GM19452 (cell line): ENCODE measurements around the gene RCC1.
"Not testable (repeated sequence)": the region's sequence is repeated elsewhere in the genome, so short reads cannot be mapped to it uniquely, and the experiment has no call there.

Experiments used
- ATAC-seq: cut with Tn5 transposase; IDR thresholded peaks from one replicate; pipeline ENCODE4 v1.9.1; 2021; ENCODE audit not compliant: unreplicated experiment

RCC1 gene

GRCh38 chr1:28510970-28511440 is 5.2 kb downstream of the RCC1 start:
- no peak for ATAC-seq

- no peak for ATAC-seq
Measured at GRCh38 chr1:28512058-28512611, 6.3 kb downstream of the RCC1 start.

DNA sequence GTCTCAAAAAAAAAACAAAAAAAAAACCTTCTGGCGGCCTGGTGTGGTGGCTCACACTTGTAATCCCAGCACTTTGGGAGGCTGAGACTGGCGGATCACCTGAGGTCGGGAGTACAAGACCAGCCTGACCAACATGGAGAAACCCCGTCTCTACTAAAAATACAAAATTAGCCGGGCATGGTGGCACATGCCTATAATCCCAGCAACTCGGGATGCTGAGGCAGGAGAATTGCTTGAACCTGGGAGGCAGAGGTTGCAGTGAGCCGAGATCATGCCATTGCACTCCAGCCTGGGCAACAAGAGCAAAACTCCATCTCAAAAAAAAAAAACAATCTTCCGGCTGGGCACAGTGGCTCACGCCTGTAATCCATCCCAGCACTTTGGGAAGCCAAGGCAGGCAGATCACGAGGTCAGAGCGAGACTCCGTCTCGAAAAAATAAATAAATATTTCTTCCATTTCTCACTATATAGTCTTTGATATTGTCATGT is 8.6 kb downstream of the RCC1 start:
- ATAC-seq, result not testable (repeated sequence)

- no peak for ATAC-seq
Measured at GRCh38 chr1:28516518-28516956, 10.7 kb downstream of the RCC1 start.

DNA sequence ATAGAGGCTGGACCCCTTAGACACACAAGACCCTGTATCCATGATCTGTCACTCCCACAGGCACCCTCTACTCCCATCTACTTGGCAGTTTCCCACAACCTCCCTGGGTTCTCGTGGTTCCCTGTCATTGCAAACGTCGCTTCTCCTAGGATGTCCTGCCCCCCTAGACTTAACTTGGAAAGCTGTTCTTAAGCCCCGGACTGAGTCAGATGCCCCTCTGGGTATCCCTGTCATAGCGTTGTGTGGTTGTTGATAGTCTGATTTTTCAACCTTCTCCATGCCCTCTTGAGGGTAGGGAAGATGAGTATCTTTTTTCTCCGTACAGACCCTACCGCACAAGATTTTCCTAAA is 11.8 kb downstream of the RCC1 start:
- ATAC-seq, result peak; percentile 5

DNA sequence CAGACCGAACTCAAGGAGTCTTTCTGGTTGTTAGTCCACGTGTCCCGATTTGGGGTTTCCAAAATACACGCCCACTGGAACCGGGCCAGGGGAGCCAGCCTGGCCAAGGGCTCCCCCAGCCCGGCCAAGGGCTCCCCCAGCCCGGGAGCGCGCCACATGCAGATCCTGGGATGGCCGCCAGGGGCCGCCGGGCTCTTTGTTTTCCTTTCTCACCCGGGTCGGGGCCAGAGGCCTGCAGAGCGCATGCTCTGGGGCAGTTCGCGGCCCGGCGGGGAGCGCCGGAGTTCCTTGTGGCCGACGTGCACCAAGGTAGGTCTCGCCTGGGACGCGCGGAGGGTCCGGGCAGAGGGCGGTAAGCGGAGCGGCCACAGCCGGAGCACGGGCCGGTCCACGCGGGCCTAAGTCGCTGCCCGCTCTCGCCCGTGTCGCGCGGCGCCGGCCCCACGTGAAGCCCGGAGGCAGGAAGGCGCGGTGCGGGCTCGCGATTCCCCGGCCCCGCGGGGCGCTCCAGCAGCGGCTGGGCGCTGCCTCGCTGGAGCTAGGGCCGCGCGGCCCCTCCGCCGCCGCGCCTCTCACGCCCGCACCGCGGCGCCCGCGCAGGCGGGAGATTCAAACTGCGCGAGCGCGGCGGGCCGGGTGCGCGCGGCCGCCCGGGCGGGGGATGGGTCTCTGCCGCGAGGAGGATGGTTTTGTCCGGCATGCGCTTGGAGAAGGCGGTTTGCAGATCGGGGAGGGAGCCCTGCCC is 12.3 kb downstream of the RCC1 start:
- peak; percentile 73 for ATAC-seq

- peak; percentile 22 for ATAC-seq
Measured at GRCh38 chr1:28518745-28519341, 13.0 kb downstream of the RCC1 start.

DNA sequence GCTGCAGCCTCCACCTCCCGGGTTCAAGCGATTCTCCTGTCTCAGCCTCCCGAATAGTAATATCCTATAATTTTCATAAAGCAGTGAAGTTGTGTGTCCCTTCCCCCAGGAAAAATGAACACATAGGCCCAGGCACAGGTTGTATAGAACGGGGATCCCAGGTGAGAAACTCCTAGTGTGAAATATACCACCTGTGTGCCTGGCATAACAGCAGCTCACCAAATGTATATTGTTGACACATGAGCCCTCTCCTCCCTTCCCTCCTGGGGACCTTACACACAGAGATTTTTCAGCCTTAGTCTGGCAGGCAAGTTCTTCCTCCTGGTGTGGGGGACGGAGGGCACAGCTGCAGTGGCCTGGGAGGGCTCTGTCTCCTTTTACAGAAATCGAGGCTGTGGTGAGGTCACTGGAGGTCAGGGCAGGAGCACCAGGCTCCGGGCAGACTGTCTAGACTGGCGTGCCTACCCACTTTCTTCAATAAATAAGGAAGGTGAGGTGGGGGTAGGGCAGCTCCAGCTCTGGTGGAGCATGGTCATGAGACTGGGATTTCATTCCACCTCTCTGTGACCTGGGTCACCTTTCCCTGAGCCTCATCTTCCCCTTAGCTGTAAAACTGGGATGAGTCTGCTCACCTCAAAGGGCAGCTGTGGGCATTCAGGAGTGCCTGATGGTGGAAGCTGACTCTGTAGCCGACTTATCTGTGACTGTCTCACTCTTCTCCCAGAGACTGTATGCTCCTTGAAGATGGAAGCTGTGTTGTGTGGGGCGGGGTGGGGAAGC is 14.3 kb downstream of the RCC1 start:
- no peak for ATAC-seq

GRCh38 chr1:28520796-28521195 is 15.0 kb downstream of the RCC1 start:
- not testable (repeated sequence) for ATAC-seq

DNA sequence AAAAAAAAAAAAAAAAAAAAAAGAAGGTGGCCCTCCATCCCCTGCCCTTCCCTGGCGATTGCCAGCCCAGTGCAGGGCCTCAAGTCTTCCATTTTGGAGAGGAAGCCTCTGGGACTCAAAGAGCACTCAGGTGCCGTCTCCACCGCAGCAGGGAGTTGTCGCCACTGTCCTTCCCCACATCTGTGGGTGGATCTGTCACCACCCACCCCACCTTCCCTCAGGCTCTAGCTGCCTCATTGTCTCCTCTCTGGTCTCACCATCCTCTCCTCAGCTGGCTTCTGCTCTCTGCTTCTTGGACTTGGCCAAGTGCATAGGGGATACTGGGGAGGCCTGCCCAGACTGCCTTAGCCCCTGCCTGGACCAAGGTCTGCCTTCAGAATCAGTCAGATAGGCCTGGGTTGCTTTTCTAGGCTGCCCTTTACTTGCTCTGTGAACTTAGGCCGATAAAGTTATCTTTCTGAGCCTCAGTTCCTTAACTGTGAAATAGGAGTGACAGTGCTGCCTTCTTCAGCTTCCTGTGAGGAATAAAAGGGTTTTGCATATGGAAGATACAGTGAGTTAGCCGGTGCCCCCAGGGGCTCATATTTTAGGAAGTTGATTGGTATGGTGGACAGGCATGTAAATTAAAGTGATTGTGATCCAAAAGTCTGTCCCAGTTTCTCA is 15.8 kb downstream of the RCC1 start:
- no peak for ATAC-seq

GRCh38 chr1:28522537-28522936 is 16.7 kb downstream of the RCC1 start:
- ATAC-seq, result not testable (repeated sequence)

DNA sequence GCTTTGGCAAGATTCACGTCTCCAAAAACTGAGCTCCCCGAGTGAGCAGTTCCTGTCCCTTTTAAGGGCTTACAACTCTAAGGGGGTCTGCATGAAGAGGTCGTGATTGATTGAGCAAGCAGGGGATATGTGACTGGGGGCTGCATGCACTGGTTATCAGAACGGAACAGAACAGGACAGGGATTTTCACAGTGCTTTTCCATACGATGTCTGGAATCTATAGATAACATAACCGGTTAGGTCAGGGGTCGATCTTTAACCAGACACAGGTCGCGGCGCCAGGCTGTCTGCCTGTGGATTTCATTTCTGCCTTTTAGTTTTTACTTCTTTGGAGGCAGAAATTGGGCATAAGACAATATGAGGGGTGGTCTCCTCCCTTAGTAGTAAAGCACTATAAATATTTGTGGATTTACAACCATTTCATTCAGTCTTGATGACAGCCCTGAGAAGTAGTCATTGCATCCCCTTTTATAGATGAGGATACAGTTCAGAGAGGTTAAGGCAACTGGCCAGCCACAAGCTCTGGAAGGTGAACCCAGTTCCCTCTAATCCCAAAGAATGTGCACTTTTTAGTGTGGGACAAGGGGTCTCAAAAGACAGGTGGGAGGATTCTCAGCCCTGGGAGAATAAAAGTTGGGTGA is 19.3 kb downstream of the RCC1 start:
- not testable (repeated sequence) for ATAC-seq

DNA sequence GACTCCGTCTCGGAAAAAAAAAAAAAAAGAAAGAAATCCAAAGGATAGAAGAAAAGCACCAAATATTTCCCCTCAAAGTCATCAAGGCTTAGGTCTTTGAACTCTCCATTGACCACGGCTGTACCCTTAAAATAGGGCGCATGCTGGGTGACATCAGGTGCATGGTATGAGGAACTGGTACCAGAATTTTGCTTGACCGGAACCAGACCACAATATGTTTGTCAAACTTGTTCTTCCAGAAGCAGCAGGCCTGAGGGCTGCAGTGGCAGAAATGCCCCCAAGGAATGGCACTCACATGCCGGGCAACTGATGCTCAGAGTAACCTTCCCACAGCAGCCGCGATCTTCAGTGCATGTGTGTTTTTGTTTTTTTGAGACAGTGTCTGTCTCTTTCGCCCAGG is 21.0 kb downstream of the RCC1 start:
- no peak for ATAC-seq

- no peak for ATAC-seq
Measured at GRCh38 chr1:28530456-28530855, 24.6 kb downstream of the RCC1 start.

GRCh38 chr1:28534671-28535070 is 28.8 kb downstream of the RCC1 start:
- ATAC-seq, result no peak

GRCh38 chr1:28535180-28535579 is 29.3 kb downstream of the RCC1 start:
- no peak for ATAC-seq

- no peak for ATAC-seq
Measured at GRCh38 chr1:28537457-28538199, 31.8 kb downstream of the RCC1 start.

- ATAC-seq, result no peak
Measured at GRCh38 chr1:28538286-28538685, 32.4 kb downstream of the RCC1 start.

DNA sequence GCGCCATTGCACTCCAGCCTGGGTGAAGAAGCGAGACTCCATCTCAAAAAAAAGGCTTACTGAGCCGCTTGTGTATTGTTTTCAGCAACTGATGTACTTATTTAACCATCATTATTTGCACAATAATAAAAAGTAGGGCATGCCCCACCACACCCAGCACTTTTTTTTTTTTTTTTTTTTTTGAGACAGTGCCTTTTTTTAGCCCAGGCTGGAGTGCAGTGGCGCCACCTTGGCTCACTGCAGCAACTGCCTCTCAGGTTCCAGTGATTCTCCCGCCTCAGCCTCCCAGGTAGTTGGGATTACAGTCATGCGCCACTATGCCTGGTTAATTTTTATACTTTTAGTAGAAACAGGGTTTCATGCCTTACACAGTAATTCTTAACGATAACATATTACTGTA is 34.8 kb downstream of the RCC1 start:
- ATAC-seq, result no peak
